Esophagus muscularis mucosa (tissue), 4 donors: Measurements from ENCODE around the gene CPAMD8. TPM values are rescaled to one million over a fixed set of nuclear protein-coding genes. Genes with fewer than 3 reads are reported as not detected.

Source experiments
- DNase-seq: peaks from one replicate; pipeline ENCODE4 v3.0.0-alpha.2; 2017; ENCODE audit errors: extremely low spot score
- H3K27ac ChIP-seq, 4 donors: fragments of 200-600 bp; sonication (generic); replicated peaks in 1 of 4; 1 replicate in 3 of 4; 2 replicates in 1 of 4; pipeline ENCODE4 v1.5.1; 2016 to 2019; ENCODE audit warnings: mild to moderate bottlenecking in 1 of 4
- H3K27me3 ChIP-seq, 4 donors: fragments of 200-600 bp; sonication (generic); one replicate each; pipeline versions ENCODE4 v1.5.1 to v1.6.0; 2016 to 2019
- H3K36me3 ChIP-seq, 4 donors: fragments of 200-600 bp; sonication (generic); one replicate each; pipeline ENCODE4 v1.5.1; 2016 to 2019
- H3K4me1 ChIP-seq, 4 donors: fragments of 200-600 bp; sonication (generic); one replicate each; pipeline ENCODE4 v1.5.1; 2016 to 2019
- H3K4me3 ChIP-seq, 4 donors: fragments of 200-600 bp; sonication (generic); 1 replicate in 2 of 4; 2 replicates in 2 of 4; pipeline ENCODE4 v1.5.1; 2016 to 2019; ENCODE audit warnings: mild to moderate bottlenecking in 4 of 4, moderate library complexity in 1 of 4
- H3K9me3 ChIP-seq, 4 donors: fragments of 200-600 bp; sonication (generic); 1 replicate in 3 of 4; 2 replicates in 1 of 4; pipeline ENCODE4 v1.5.1; 2016 to 2019
- CTCF ChIP-seq, 3 experiments: fragments of 200-600 bp in 2 of 3; fragments of 450-650 bp in 1 of 3; sonication (generic) in 2 of 3; IDR thresholded peaks; one replicate each; pipeline ENCODE4 v1.5.1; 2017 to 2019; ENCODE audit warnings: antibody characterized with exemption in 3 of 3, mild to moderate bottlenecking in 2 of 3, moderate library complexity in 1 of 3
- EP300 ChIP-seq: sonication (generic); formaldehyde crosslinking; IDR thresholded peaks from one replicate; pipeline ENCODE4 v1.6.1; 2017; ENCODE audit warnings: antibody characterized with exemption
- POLR2A ChIP-seq: fragments of 450-650 bp; IDR thresholded peaks from one replicate; pipeline ENCODE4 v1.6.1; 2017; ENCODE audit warnings: antibody characterized with exemption, moderate library complexity, mild to moderate bottlenecking, low read depth
- POLR2AphosphoS5 ChIP-seq, 2 donors: sonication (generic); formaldehyde crosslinking; IDR thresholded peaks; one replicate each; pipeline ENCODE4 v1.6.1; 2017; ENCODE audit warnings: antibody characterized with exemption in 2 of 2
- WGBS: methylation state at CpG from one replicate; pipeline ENCODE4 v1.1.5; 2018; 5-methylcytosine and 5-hydroxymethylcytosine counted together
- intact Hi-C: fragments of 100-400 bp; cut with DNase I; formaldehyde crosslinking; loops from one replicate; pipeline ENCODE4 v1.15.1; 2023
- total RNA-seq, 4 donors: library from RNA; depleted of rRNA; stranded (reverse); fragments of >200 nt; gene quantifications; one replicate each; pipeline versions ENCODE4 v1.1.0 to v1.2.1, GENCODE V29; 2016

Gene CPAMD8
- total RNA-seq, 4 donors from 2014 or later, result 9.6 to 21.0 (median 13.0) TPM

GRCh38 chr19:16893686-16893989 is 133.0 kb downstream of the CPAMD8 start:
- Histone ChIP-seq H3K4me3 (no peak overlapping the region), H3K4me1 (peaks cover 25 to 52% (median 44%) of the 10 kb centered on the region in 4 donors), H3K27ac (peak overlapping the region in 1 of 4 donors; percentile 34), H3K36me3 (no peaks in the 10 kb centered on the region), H3K9me3 (no peaks in the 10 kb centered on the region), H3K27me3 (peaks cover 0 to 16% (median 9%) of the 10 kb centered on the region in 4 donors)
- DNase-seq, result no peak
- TF ChIP-seq POLR2AphosphoS5 (IDR thresholded peaks at IDR 0.05) (peak in 1 of 2 donors; percentile 11), POLR2A (no peak), CTCF (IDR thresholded peaks at IDR 0.05) (no peak), EP300 (no peak)
- WGBS, result 73% methylated on average over 4 of the region's 14 CpGs
- intact Hi-C loops, result no loop called here

- 83% methylated on average over 15 of the region's 19 CpGs for WGBS
- no peak for DNase-seq
- H3K27ac ChIP-seq, result no peak overlapping the region
- TF ChIP-seq POLR2AphosphoS5 (IDR thresholded peaks at IDR 0.05), result no peak
- no peak for TF ChIP-seq POLR2A
- no peak for TF ChIP-seq EP300
- no peak for TF ChIP-seq CTCF (IDR thresholded peaks at IDR 0.05)
- H3K9me3 ChIP-seq, result no peaks in the 10 kb centered on the region
- no peak overlapping the region for H3K4me3 ChIP-seq
- H3K27me3 ChIP-seq, result peaks cover 0 to 19% (median 11%) of the 10 kb centered on the region in 4 donors
- H3K4me1 ChIP-seq, result peaks cover 30 to 55% (median 48%) of the 10 kb centered on the region in 4 donors
- intact Hi-C loops, result no loop called here
- no peaks in the 10 kb centered on the region for H3K36me3 ChIP-seq
These were observed 133.5 kb downstream of the CPAMD8 start for GRCh38 chr19:16892868-16893685.

GRCh38 chr19:16892436-16892835 is 134.2 kb downstream of the CPAMD8 start:
- intact Hi-C loops, result no loop called here
- TF ChIP-seq POLR2AphosphoS5 (IDR thresholded peaks at IDR 0.05) (no peak), CTCF (IDR thresholded peaks at IDR 0.05) (no peak)
- Histone ChIP-seq H3K36me3 (no peaks in the 10 kb centered on the region), H3K4me1 (peaks cover 36 to 55% (median 45%) of the 10 kb centered on the region in 4 donors), H3K27me3 (peaks cover 0 to 25% (median 12%) of the 10 kb centered on the region in 4 donors), H3K4me3 (no peak overlapping the region), H3K27ac (no peak overlapping the region), H3K9me3 (no peaks in the 10 kb centered on the region)
- DNase-seq, result no peak
- whole genome bisulfite sequencing, result 74% methylated on average over 4 of the region's 4 CpGs

- intact Hi-C loops, result no loop called here
- Histone ChIP-seq H3K36me3 (no peaks in the 10 kb centered on the region), H3K9me3 (no peaks in the 10 kb centered on the region), H3K27ac (no peak overlapping the region), H3K4me3 (no peak overlapping the region), H3K4me1 (peaks cover 35 to 52% (median 45%) of the 10 kb centered on the region in 4 donors), H3K27me3 (peaks cover 0 to 29% (median 12%) of the 10 kb centered on the region in 4 donors)
- DNase-seq, result no peak
- 90% methylated on average over 12 of the region's 12 CpGs for WGBS
- TF ChIP-seq CTCF (IDR thresholded peaks at IDR 0.05), result no peak
- no peak for TF ChIP-seq POLR2AphosphoS5 (IDR thresholded peaks at IDR 0.05)
These were observed 134.8 kb downstream of the CPAMD8 start for GRCh38 chr19:16891696-16892382.
